ENCODE measurements around the gene ATP5PB.

ATP5PB gene

GRCh38 chr1:111507411-111508201 lies 58.3 kb downstream of the ATP5PB start:
- DNase-seq (ENCODE audit: low spot score), result no peak

- DNase-seq (ENCODE audit: low spot score), result no peak
Measured at GRCh38 chr1:111509997-111510375, 60.7 kb downstream of the ATP5PB start.

GRCh38 chr1:111511370-111511769 lies 62.1 kb downstream of the ATP5PB start:
- DNase-seq (ENCODE audit: low spot score), result no peak
